Endodermal cell (in vitro differentiated cells): Measurements from ENCODE around the gene FFAR3. TPM values are rescaled to one million over a fixed set of nuclear protein-coding genes. Genes with fewer than 3 reads are reported as not detected.
A peak's percentile ranks its signal among the peaks of the same experiment; 100 is the strongest.

Experiments
- DNase-seq: peaks from one replicate; pipeline ENCODE4 v3.0.0-alpha.2; 2017
- H3K27ac ChIP-seq: 2 replicates; pipeline ENCODE4 v1.5.1; 2013; ENCODE audit warnings: mild to moderate bottlenecking, low read depth, low read length, moderate library complexity
- H3K27me3 ChIP-seq: 2 replicates; pipeline ENCODE4 v1.6.1; 2013; ENCODE audit warnings: mild to moderate bottlenecking, low read length, moderate library complexity; ENCODE audit not compliant: insufficient read depth, control insufficient read depth, poor library complexity, severe bottlenecking
- H3K36me3 ChIP-seq: 2 replicates; pipeline ENCODE4 v1.7.0; 2013; ENCODE audit warnings: mild to moderate bottlenecking, low read length, moderate library complexity; ENCODE audit not compliant: control insufficient read depth, insufficient read depth
- H3K4me1 ChIP-seq: one replicate; pipeline ENCODE4 v1.7.0; 2013; ENCODE audit warnings: low read length; ENCODE audit not compliant: control insufficient read depth, insufficient read depth
- H3K4me3 ChIP-seq: 2 replicates; pipeline ENCODE4 v1.5.1; 2013; ENCODE audit warnings: mild to moderate bottlenecking, low read length, moderate library complexity
- H3K9ac ChIP-seq: 2 replicates; pipeline ENCODE4 v1.6.1; 2013; ENCODE audit warnings: mild to moderate bottlenecking, low read length, moderate library complexity; ENCODE audit not compliant: poor library complexity, severe bottlenecking; ENCODE audit errors: extremely low read depth
- H3K9me3 ChIP-seq: 2 replicates; pipeline ENCODE4 v1.6.1; 2013; ENCODE audit warnings: mild to moderate bottlenecking, low read length, moderate library complexity; ENCODE audit not compliant: control insufficient read depth
- H3K27ac Mint-ChIP-seq: 2 replicates; pipeline ENCODE4 v1.8.0; 2020; ENCODE audit warnings: mixed read lengths
- H3K27me3 Mint-ChIP-seq: 2 replicates; pipeline ENCODE4 v1.8.0; 2021; ENCODE audit warnings: mild to moderate bottlenecking, mixed read lengths; ENCODE audit not compliant: insufficient read depth
- H3K36me3 Mint-ChIP-seq: 2 replicates; pipeline ENCODE4 v1.8.0; 2020; ENCODE audit warnings: low read depth, mixed read lengths
- H3K4me1 Mint-ChIP-seq: 2 replicates; pipeline ENCODE4 v1.8.0; 2020; ENCODE audit warnings: mixed read lengths
- H3K4me3 Mint-ChIP-seq: 2 replicates; pipeline ENCODE4 v1.8.0; 2020; ENCODE audit warnings: mild to moderate bottlenecking, moderate library complexity, mixed read lengths
- H3K9me3 Mint-ChIP-seq: 2 replicates; pipeline ENCODE4 v1.8.0; 2020; ENCODE audit warnings: mild to moderate bottlenecking, mixed read lengths
- CTCF ChIP-seq: fragments of 200-600 bp; sonication (generic); conservative IDR thresholded peaks from 2 replicates; pipeline ENCODE4 v1.5.0; 2021; ENCODE audit warnings: antibody characterized with exemption, mild to moderate bottlenecking
- WGBS, 2 experiments: methylation state at CpG; one replicate each; pipeline versions ENCODE4 v1.1.5 to v1.1.7; 2013; ENCODE audit warnings: missing lambda C conversion rate in 2 of 2, mixed read lengths in 1 of 2; ENCODE audit not compliant: insufficient coverage in 1 of 2, insufficient read length in 1 of 2; 5-methylcytosine and 5-hydroxymethylcytosine counted together
- total RNA-seq, 2 donors: library from RNA; stranded (reverse); fragmentation: NEBNext Ultra II Directional in 1 of 2; extraction: Animal tissue kit (Norgen Biotek cat#: 25700) in 1 of 2; gene quantifications; 2 replicates in 1 of 2; 3 replicates in 1 of 2; pipeline ENCODE4 v1.2.1, GENCODE V29; 2021

The FFAR3 gene
- total RNA-seq, 2 donors from 2014 or later: not detected

DNA sequence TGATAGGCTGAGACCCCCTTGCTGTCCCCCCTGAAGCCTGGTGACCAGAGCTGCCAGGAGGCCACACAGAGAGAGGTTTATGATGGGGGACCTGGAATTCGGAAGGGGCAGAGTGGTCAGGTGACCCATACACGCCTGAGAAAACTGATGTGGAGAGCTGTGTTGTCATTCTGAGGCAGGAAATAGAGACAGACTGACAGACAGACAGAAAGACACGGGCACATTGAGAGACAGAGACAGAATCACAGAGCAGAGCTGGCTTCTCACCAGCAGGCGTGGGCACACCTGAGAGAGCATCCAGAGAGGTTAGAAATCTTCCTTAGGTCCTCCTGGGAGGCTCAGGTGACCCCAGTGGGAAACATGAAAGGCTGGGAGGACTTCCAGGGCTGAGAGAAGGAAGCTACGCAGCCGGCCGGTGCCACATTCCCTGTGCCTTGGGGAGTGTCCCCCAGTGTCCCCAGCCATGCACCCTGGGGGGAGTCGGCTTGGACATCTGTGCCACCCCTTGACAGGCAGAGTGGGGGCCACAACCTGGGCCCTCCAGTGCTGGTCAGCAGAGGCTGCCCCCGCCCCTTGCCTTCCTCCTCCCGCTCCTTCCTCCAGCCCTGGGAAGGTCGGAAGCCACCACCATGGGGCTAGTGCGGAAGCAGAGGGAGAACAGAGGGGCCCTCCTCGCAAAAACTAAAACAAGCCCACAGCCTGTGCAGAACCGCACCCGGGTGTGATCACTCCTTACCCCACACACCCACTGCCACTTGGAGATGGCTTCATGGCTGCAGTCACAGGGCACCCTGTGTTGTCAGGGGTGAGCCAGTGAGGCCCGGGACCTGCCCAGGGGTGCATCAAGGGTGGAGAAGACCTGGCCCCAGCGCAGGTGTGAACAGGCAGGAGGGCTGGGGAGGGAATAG lies 8.4 kb upstream of the FFAR3 start:
- Histone ChIP-seq H3K9me3 (no peaks in the 10 kb centered on the region), H3K4me3 (no peak overlapping the region), H3K27me3 (no peaks in the 10 kb centered on the region), H3K36me3 (no peaks in the 10 kb centered on the region), H3K27ac (no peak overlapping the region), H3K9ac (no peak overlapping the region), H3K4me1 (no peaks in the 10 kb centered on the region)
- Mint-ChIP-seq H3K27ac (no peak overlapping the region), H3K36me3 (no peaks in the 10 kb centered on the region), H3K4me1 (peaks cover 8% of the 10 kb centered on the region), H3K27me3 (peaks cover 8% of the 10 kb centered on the region), H3K9me3 (no peaks in the 10 kb centered on the region), H3K4me3 (no peak overlapping the region)
- peak; percentile 33 for DNase-seq
- TF ChIP-seq CTCF: no peak
- WGBS, 2 experiments: 90 to 95% methylated on average over 9 to 17 of the region's 17 CpGs

DNA sequence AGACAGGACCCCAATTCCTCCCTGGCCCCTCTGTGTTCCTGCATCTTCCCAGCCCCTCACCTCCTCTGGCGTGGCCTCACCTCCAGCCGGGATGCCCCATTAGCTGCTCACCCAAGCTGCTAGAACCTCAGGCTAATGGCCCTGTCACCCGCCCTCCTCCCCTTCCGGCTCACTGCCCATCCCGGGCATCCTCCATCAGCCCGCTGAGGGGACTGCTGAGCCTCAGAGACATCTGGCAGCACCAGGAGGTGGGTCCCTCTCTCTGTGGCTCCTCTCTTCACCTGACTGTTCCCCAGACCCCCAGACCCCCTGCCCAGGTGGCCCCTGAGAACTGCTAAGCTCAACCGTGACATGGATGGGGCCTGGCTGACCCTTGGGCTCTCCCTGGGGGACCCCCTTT lies 7.7 kb upstream of the FFAR3 start:
- Histone ChIP-seq H3K9me3 (no peaks in the 10 kb centered on the region), H3K27ac (no peak overlapping the region), H3K27me3 (no peaks in the 10 kb centered on the region), H3K36me3 (no peaks in the 10 kb centered on the region), H3K4me3 (no peak overlapping the region), H3K4me1 (no peaks in the 10 kb centered on the region), H3K9ac (no peak overlapping the region)
- no peak overlapping the region for H3K27ac Mint-ChIP-seq
- peak; percentile 38 for DNase-seq
- 83 to 99% methylated on average over 2 to 7 of the region's 7 CpGs for WGBS, 2 experiments
- no peak for TF ChIP-seq CTCF
- peaks cover 8% of the 10 kb centered on the region for H3K4me1 Mint-ChIP-seq
- peaks cover 8% of the 10 kb centered on the region for H3K27me3 Mint-ChIP-seq
- H3K9me3 Mint-ChIP-seq: no peaks in the 10 kb centered on the region
- H3K36me3 Mint-ChIP-seq: no peaks in the 10 kb centered on the region
- H3K4me3 Mint-ChIP-seq: no peak overlapping the region

DNA sequence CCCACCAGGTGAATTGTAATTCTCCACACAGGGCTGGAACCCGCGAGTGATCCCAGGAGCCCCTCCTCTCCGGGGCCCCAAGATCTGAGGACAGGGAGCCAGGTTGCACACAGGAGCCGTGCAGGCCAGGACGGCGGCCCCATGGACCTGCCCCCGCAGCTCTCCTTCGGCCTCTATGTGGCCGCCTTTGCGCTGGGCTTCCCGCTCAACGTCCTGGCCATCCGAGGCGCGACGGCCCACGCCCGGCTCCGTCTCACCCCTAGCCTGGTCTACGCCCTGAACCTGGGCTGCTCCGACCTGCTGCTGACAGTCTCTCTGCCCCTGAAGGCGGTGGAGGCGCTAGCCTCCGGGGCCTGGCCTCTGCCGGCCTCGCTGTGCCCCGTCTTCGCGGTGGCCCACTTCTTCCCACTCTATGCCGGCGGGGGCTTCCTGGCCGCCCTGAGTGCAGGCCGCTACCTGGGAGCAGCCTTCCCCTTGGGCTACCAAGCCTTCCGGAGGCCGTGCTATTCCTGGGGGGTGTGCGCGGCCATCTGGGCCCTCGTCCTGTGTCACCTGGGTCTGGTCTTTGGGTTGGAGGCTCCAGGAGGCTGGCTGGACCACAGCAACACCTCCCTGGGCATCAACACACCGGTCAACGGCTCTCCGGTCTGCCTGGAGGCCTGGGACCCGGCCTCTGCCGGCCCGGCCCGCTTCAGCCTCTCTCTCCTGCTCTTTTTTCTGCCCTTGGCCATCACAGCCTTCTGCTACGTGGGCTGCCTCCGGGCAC lies 6.7 kb upstream of the FFAR3 start:
- Histone ChIP-seq H3K36me3 (no peaks in the 10 kb centered on the region), H3K9me3 (no peaks in the 10 kb centered on the region), H3K9ac (no peak overlapping the region), H3K27me3 (no peaks in the 10 kb centered on the region), H3K4me3 (no peak overlapping the region), H3K4me1 (no peaks in the 10 kb centered on the region), H3K27ac (no peak overlapping the region)
- H3K27ac Mint-ChIP-seq: no peak overlapping the region
- no peaks in the 10 kb centered on the region for H3K9me3 Mint-ChIP-seq
- H3K4me3 Mint-ChIP-seq: no peak overlapping the region
- WGBS, 2 experiments: 94 to 96% methylated on average over 26 to 47 of the region's 47 CpGs
- no peaks in the 10 kb centered on the region for H3K36me3 Mint-ChIP-seq
- peaks cover 4% of the 10 kb centered on the region for H3K27me3 Mint-ChIP-seq
- no peak for TF ChIP-seq CTCF
- peak; percentile 43 for DNase-seq
- peaks cover 12% of the 10 kb centered on the region for H3K4me1 Mint-ChIP-seq
